Stimulated activated CD8-positive, alpha-beta memory T cell treated with anti-CD3 and anti-CD28 coated beads, Interleukin-7, amount 100 ng/mL, for 48 hours (primary cell): Measurements from ENCODE around the gene CFAP100.

Source experiments
- DNase-seq, 2 donors: peaks; one replicate each; pipeline ENCODE4 v3.0.0-alpha.2; 2020; ENCODE audit warnings: low read depth in 1 of 2; ENCODE audit errors: extremely low read depth in 1 of 2

The CFAP100 gene

GRCh38 chr3:126419886-126420786 is 25.4 kb downstream of the CFAP100 start:
- DNase-seq, result no peak

DNA sequence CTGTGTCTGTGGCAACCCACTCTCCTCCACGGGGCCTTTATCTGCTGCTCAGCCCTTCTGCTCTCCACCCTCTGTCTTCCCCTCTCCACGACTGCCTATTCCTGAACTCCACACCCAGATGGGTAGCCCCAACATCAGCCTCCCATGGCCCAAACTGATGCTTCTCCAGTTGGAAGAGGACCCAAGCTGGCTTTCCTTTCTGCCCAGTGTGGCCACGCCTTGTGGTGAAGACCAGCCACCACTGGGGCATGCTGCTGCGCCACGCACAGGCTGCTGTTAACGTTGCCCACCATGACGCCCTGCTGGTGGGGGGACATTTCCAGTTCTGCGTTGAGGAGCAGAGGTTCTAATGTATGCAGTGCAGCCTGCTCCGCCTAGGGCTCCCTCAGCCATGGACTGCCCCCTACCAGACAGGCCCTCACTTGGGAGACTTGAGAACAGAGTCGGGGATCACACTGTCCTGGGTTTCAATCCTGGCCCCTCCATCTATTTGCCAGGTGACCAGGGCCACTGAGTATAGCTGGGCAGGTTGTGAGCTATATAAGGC is 26.9 kb downstream of the CFAP100 start:
- no peak for DNase-seq

DNA sequence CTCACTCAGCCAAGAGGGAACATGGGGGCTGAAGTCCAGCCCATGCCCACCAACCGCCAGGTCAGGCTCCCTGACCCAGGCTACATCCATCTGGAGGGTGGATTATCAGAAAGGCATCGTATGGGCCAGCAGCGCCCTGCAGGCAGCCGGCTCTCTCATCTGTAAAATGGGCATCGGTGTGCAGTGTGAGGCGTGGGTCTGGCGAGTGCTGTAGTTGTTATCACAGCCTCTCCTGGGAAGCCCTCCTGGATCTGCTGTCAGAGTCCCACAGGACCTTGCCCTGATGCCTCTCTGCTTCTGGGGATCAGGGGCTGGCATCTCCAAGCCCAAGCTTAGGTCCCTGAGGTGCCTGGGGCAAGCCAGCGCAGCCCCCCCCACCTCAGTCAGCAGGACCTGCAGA is 27.4 kb downstream of the CFAP100 start:
- no peak for DNase-seq

GRCh38 chr3:126422571-126423091 is 27.9 kb downstream of the CFAP100 start:
- DNase-seq, result no peak

DNA sequence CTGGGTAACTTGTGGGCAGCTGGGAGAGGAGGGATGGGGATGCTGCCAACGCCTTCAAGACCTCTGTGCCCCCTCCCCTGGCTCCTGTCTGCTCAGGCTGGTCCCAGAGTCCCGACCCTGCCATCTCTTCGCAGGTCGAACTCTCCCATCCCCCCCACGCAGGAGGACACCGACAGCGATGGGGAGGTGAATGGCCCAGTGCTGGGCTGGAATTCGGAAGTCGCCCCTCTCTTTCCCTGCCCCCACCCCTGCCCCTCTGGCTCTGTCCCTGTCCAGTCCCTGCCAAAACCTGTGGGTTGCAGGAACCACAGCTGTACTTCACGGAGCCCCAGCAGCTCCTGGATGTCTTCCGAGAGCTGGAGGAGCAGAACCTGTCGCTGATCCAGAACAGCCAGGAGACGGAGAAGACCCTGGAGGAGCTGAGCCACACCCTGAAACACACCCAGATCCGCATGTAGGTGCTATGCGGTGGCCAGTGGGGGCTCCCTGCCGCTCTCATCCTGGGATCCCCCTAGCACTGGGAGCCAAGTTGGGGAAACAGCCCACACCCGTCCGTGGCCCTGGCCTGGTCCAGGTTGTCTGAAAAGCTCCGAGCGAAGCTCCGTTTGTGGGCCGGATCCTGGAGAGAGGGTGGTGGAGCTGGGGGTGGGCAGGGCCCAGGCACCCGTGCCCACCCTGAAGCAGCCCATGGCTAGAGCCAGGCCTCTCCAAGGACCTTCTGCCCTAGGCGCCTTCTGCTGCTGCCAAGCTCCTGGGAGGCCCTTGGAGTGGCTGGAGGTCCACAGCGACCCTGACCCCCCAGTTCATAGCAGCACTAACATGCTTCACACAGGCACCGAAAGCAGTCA is 28.7 kb downstream of the CFAP100 start:
- DNase-seq, result no peak

DNA sequence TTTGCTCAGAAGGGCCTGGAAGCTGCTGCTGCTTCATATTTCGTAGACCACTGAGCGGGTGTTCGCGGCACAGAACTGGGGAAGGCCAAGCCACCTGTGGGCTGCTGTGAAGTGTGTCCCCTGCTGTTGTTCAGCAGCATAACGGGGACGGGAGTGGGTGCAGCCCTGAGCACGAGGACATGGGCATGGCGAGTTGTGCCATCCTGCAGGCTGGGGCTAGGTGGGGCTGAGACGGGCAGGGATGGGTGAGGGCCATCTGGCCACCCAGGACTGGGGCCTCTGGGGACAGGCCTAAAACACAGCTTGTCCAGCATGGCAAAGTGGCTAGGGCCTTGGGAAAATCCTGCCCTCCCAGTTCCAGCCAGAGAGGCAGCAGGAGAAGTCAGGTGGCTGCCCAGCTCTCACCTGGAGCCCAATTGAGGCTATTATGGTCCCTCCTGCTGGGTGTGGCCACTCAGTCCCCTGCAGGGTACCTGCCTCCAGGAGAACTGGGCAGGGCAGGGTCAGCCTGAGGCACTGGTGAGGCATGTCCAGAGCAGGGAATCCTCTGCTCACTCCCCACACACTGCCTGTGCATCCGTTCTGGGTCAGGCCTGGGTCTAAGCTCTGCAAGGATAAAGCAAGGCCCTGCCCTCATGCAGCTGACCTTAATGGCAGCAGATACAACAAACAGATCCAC is 29.5 kb downstream of the CFAP100 start:
- no peak for DNase-seq

GRCh38 chr3:126424751-126425150 is 30.0 kb downstream of the CFAP100 start:
- DNase-seq, result no peak

GRCh38 chr3:126431103-126431534 is 36.4 kb downstream of the CFAP100 start:
- DNase-seq, result no peak

DNA sequence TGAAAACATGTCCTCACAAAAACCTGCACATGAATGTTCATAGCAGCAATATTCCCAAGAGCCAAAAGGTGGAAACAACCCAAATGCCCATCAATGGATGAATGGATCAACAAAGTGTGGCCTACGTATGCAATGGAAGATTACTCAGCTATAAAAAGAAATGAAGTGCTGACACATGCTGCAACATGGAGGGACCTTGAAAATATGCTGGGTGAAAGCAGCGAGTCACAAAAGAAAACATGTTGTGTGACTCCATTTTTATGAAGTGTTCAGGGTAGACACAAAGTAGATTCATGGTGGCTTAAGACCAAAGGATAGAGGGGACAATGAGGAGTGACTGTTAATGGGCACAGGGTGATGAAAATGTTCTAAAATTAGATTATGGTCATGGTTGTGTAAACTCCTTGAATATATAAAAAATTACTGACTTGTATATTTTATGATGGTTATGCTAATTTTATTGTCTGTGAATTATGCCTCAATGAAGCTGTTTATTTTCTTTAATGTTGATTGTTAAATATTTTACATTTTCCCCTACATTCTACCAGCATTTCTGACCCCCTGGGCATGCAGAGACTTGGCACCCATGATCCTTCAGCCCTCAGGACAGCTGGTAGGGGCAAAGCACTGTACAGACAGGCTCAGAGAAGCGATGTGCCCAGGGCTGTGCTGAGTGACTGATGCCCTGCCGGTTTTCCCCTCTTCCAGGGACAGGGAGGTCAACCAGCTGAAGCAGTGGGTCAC is 37.8 kb downstream of the CFAP100 start:
- DNase-seq, result no peak

DNA sequence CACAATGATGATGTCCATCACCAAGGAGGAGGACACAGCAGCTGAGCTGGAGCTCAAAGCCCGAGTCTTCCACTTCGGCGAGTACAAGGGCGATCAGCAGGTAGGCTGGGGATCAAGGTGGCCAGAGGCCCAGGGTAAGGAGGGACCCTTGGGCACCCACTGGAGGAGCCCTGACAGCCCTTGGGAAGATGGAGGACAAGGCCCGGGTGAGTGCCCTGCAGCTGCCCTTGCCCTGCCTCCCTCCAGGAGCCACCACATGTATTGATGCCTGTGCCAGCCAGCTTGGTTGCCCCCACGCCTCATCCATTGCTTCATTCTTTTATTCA is 38.4 kb downstream of the CFAP100 start:
- DNase-seq, result no peak

DNA sequence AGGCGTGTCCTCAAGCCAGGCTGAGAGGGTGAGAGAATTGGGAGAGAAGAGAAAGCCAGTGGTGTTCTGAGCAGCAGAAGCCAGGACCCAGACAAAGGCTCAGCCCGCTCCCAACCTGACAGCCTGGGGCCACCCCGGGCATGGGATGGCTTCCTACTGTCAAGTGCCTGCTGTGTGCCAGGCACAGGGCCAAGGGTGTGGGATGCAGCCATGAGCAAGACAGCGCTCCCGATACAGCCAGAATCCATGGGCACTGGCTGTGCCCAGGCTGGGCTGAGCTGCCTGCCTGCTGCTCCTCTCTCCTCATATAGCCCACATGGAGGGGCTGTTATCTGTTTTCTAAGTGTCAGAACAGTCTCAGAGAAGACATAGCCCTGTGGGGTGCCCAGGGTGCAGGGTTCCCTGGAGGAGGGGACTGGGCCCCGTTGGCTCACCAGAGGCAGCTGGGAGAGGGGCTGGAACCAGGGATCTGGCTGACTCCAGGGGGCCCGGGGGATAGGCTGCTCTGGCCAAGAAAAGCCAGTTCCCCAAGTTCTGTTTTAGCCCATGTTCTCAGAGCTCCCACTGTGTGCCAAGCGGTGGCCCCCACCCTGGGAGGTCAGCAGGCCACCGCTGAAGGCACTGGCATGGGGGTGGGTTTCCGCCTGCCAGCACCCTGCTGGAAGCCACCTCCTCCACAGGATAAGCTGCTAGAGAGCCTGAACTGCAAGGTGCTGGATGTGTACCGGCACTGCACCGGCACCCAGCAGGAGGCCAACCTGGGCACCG is 39.0 kb downstream of the CFAP100 start:
- DNase-seq, result no peak

DNA sequence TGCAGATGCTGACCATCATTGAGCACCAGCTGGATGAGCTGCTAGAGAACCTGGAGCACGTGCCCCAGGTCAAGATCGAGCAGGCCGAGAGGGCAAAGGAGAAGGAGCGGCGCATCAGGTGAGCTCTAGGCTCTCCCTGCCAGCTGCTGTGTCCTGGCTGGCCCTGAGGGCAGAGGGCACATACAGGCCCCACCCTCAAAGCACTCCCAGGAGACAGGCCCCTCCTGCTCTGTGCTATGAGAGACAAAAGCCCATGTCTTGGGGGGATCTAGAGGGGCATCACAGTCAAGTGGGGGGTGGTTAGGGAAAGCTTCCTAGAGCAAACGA is 39.5 kb downstream of the CFAP100 start:
- DNase-seq, result no peak

DNA sequence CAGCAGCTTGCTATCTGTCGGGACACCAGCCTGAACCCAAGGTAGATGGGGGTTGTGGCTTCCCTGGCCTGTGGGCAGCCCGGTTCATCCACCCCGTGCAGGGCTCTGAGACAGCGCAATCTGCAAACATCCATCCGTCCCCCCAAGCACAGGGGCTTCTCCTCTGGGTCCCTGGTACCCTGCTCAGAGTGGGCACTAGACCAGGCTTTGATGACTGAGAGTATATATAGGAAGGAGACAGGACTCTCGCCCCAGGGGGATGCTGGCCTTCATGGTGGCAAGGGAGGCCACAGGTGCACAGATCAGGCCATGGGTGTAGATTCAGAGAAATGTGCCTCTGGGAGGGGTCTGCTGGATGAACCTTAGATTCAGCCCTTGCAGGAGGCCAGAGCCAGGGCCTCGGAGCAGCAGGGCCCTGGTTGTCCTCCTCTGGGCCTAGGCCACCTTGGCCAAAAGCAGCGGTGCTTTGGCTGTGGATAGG is 40.3 kb downstream of the CFAP100 start:
- no peak for DNase-seq

DNA sequence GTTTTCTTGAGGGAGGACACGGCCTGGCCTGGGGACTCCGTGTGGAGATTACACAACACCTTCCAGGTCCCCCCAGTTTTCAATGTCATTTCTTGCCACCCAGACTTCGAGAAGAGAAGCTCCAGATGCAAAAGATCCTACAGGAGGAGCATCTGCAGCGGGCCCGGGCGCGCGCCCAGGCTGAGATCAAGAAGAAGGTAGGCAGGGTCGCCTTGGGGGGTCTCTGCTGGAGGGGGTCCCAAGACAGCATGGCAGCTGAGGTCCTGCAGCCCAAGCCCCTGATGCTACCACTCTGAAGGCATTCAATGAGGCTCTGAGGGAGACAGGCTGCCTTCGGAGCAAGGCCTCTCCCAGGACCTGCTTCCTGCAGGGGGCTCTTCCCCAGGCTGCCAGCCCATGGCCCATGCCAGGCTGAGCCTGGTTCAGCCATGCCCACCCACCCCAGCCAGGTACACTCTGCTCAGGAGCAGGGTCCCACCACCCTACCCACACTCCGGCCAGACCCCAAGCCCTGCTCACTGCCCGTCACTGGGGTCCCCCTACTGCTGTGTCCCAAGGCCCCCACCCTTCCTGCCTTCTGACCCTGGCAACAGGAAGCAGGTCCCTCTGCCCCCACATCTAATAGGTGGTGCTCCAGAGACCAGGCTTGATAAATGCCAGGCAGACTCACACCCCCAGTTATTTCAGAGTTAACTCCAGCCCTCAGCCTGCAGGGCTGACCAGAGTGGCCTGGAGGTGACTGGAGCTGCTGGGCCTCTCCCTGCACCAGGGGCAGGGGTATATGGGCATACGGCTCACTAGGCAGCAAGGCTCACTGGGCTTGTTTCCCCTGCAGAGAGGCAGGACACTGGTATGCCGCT is 41.0 kb downstream of the CFAP100 start:
- DNase-seq, result no peak

GRCh38 chr3:126436826-126437717 is 42.4 kb downstream of the CFAP100 start:
- no peak for DNase-seq

- DNase-seq, result no peak
These were observed 43.5 kb downstream of the CFAP100 start for GRCh38 chr3:126438186-126438585.

DNA sequence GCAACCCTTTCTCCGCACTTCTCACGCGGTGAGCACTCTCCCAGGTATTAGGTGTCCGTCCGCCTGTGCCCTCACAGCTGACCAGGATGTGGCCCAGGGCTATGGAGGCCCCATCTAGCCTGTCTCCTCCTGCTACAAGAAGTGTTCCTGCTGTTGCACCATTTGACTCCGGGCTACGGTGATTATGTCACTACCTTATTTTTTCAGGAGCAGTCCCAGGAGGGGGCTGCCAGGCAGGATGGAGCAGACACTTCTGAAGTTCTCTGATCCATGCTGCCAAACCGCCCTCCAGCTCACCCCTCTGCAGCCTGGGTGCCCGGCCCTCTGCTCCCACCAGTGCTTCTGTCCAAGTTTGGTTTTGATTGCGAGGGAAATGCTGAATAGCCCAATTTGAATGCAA is 44.0 kb downstream of the CFAP100 start:
- no peak for DNase-seq
